Thoracic aorta (tissue), 2 donors: ENCODE data around the gene ERN1. TPM values are rescaled to one million over a fixed set of nuclear protein-coding genes. Genes with fewer than 3 reads are reported as not detected.
"Not testable (repeated sequence)": the region's sequence is repeated elsewhere in the genome, so short reads cannot be mapped to it uniquely, and the experiment has no call there.

Source experiments
- ATAC-seq: fragments of 150-250 bp; one replicate; pipeline ENCODE4 v1.8.0; 2017; ENCODE audit warnings: low read depth; ENCODE audit not compliant: insufficient number of reproducible peaks, low FRiP score
- DNase-seq: peaks from one replicate; pipeline ENCODE4 v3.0.0-alpha.2; 2020; ENCODE audit warnings: low spot score
- H3K27ac ChIP-seq, 2 donors: fragments of 200-600 bp; sonication (generic); 1 replicate in 1 of 2; 2 replicates in 1 of 2; pipeline ENCODE4 v1.5.1; 2016; ENCODE audit warnings: mild to moderate bottlenecking in 2 of 2, moderate library complexity in 2 of 2
- H3K27me3 ChIP-seq: fragments of 200-600 bp; sonication (generic); replicated peaks from 2 replicates; pipeline ENCODE4 v1.6.0; 2016; ENCODE audit warnings: mild to moderate bottlenecking; ENCODE audit not compliant: insufficient read depth
- H3K36me3 ChIP-seq: fragments of 200-600 bp; sonication (generic); one replicate; pipeline ENCODE4 v1.5.1; 2016
- H3K4me1 ChIP-seq, 2 donors: fragments of 200-600 bp; sonication (generic); 1 replicate in 1 of 2; 2 replicates in 1 of 2; pipeline versions ENCODE4 v1.5.1 to v1.6.0; 2016; ENCODE audit warnings: low read depth in 2 of 2, mild to moderate bottlenecking in 1 of 2; ENCODE audit not compliant: control insufficient read depth in 1 of 2
- H3K4me3 ChIP-seq: fragments of 200-600 bp; sonication (generic); 2 replicates; pipeline ENCODE4 v1.5.1; 2016; ENCODE audit warnings: mild to moderate bottlenecking
- H3K9me3 ChIP-seq: fragments of 200-600 bp; sonication (generic); 2 replicates; pipeline ENCODE4 v1.5.1; 2016
- CTCF ChIP-seq: fragments of 200-600 bp; sonication (generic); IDR thresholded peaks from one replicate; pipeline ENCODE4 v1.5.1; 2019; ENCODE audit warnings: antibody characterized with exemption
- total RNA-seq, 2 donors: library from RNA; depleted of rRNA; stranded (reverse); fragments of >200 nt; gene quantifications; one replicate each; pipeline versions ENCODE4 v1.1.0 to v1.2.3, GENCODE V29; 2016

Gene ERN1
- total RNA-seq, 2 donors from 2014 or later: 13.0 to 22.7 TPM

GRCh38 chr17:64007838-64008282 lies 122.1 kb downstream of the ERN1 start:
- Histone ChIP-seq H3K4me1 (no peaks in the 10 kb centered on the region), H3K27me3 (no peaks in the 10 kb centered on the region), H3K4me3 (no peak overlapping the region), H3K36me3 (no peaks in the 10 kb centered on the region), H3K9me3 (no peaks in the 10 kb centered on the region), H3K27ac (no peak overlapping the region)
- ATAC-seq (no peak), DNase-seq (no peak)
- no peak for TF ChIP-seq CTCF

DNA sequence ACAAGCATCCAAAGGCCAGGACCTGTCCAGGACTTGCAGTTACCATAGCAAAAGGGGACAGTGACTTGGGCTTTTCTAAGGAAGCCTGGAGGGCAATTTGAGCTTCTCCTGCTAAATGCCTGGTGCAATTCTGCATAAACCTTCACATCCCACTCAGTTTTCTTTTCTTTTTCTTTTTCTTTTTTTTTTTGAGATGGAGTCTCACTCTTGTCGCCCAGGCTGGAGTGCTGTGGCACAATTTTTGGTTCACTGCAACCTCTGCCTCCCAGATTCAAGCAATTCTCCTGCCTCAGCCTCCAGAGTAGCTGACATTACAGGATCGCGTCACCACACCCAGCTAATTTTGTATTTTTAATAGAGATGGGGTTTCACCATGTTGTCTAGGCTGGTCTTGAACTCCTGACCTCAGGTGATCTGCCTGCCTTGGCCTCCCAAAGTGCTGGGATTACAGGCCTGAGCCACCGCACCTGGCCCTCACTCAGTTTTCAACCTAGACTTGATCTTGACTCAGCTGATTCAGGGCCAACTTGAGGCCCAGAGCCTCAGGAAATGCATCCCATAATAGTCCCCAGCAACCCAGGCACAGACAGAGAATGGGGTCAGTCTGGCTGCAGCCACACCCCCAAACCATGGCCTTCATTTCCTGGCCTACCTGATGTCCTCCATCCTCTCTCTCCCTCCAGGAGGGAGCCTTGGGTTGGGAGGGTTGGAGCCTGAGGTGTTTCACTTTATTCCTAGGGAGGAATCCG lies 122.7 kb downstream of the ERN1 start:
- not testable (repeated sequence) for ATAC-seq, H3K36me3 ChIP-seq

DNA sequence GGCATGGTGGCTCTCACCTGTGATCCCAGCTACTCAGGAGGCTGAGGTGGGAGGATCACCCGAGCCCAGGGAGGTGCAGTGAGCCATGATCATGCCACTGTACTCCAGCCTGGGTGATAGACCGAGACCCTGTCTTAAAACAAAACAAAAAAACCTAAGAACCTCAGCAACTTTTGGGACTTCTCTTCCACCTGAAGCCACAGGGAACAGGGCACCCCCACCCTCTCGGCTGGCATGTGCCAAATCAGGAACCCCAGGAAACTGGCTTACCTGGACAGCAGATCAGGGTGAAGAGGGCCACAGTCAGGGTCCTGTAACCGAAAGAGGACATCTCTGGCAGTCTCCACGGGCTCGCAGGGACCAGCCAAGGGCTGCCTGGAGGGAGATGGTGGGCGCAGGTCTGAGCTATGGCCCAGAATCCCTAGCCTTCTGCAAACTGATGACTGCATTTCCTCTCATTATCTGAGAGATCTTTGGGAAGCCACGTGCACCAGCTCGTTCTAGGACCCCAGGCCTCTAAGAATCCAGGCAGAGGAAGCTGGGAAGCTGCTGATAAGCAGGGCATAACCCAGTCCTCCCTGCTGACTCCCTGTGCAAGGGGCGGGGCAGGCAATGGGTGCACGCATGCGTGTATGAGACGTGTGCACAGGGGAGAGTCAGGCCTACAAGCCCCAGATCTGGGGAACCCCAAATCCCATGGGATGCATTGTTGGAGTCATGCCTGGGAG lies 123.4 kb downstream of the ERN1 start:
- H3K9me3 ChIP-seq: no peaks in the 10 kb centered on the region
- no peak for TF ChIP-seq CTCF
- H3K27me3 ChIP-seq: no peaks in the 10 kb centered on the region
- no peaks in the 10 kb centered on the region for H3K4me1 ChIP-seq
- no peak overlapping the region for H3K4me3 ChIP-seq
- DNase-seq (no peak), ATAC-seq (no peak)
- H3K27ac ChIP-seq: no peak overlapping the region
- no peaks in the 10 kb centered on the region for H3K36me3 ChIP-seq

More for the DNA sequence above, 122.7 kb downstream of the ERN1 start:
- not testable (repeated sequence) for H3K9me3 ChIP-seq, H3K4me1 ChIP-seq, H3K4me3 ChIP-seq, H3K27ac ChIP-seq, H3K27me3 ChIP-seq, DNase-seq

DNA sequence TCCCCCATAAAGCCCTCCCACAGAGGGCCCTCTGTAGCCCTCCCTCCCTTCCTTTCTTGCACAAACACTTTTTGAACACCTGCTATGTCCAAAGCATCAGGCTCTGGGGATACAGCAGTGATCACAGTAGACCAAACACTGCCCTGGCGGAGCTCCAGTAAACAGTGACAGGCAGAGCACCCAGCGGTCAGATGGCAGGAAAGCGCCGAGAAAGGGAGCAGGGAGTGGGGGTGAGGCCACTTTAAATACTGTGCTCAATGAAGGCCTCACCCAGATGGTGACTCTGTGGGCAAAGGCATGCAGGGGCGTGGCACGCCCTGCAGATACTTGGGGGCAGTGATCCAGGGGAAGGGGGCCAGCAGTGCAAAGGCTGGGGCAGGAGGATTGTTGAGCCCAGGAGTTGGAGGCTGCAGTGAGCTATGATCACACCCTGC lies 124.2 kb downstream of the ERN1 start:
- Histone ChIP-seq H3K4me1 (no peaks in the 10 kb centered on the region), H3K9me3 (no peaks in the 10 kb centered on the region), H3K27me3 (no peaks in the 10 kb centered on the region), H3K27ac (no peak overlapping the region), H3K36me3 (no peaks in the 10 kb centered on the region), H3K4me3 (no peak overlapping the region)
- no peak for TF ChIP-seq CTCF
- ATAC-seq (no peak), DNase-seq (no peak)

GRCh38 chr17:64004903-64005733 lies 124.8 kb downstream of the ERN1 start:
- Histone ChIP-seq H3K36me3 (no peaks in the 10 kb centered on the region), H3K27me3 (no peaks in the 10 kb centered on the region), H3K27ac (no peak overlapping the region), H3K4me3 (no peak overlapping the region), H3K9me3 (no peaks in the 10 kb centered on the region), H3K4me1 (no peaks in the 10 kb centered on the region)
- DNase-seq (no peak), ATAC-seq (no peak)
- no peak for TF ChIP-seq CTCF
